GM15510 (cell line): ENCODE results near the gene SPECC1.

Experiments used
- POLR2A ChIP-seq: IDR thresholded peaks from 3 replicates; pipeline ENCODE4 v1.6.1; 2011; ENCODE audit warnings: borderline replicate concordance; ENCODE audit not compliant: insufficient read length; ENCODE audit errors: extremely low read depth

Gene SPECC1

DNA sequence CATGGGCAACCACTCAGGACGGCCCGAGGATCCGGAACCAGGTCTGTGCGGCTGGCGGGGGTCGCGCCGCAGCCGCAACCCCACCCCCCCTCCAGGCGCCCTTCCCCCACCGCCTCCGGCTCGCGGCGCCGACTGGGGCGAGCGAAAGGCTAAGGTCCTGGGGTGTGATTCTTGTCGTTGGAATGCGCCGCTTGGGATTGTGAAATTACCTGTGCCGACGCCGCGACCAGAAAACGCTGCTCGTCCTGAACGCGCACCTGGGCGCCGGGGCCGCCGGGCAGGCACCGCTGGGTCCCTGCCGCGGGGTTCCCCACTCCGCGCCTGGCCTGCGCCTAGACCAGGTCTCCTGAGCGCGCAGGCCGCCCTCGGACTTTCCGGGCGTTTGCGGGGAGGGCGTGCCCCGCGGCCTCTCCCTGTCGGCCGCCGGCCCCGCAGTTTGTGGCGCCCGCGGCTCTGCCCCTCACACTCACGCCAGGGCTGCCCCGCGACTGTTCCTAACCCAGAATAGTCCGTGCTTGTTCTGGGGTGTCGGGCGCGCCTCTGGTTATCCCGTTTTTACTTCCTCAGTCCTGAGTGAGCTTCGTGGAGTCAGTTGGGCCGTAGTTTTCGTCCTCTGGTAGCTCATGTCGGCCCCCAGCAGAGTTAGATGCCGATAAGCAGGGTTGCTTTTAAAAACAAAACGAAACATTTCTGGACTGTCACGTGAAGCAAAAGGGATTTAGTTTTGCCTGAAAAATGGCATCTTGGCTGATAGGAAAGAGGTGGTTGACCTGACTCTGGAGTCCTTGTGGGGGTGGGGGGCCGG, 147.2 kb downstream of the SPECC1 start:
- peak; percentile 28 for TF ChIP-seq POLR2A

DNA sequence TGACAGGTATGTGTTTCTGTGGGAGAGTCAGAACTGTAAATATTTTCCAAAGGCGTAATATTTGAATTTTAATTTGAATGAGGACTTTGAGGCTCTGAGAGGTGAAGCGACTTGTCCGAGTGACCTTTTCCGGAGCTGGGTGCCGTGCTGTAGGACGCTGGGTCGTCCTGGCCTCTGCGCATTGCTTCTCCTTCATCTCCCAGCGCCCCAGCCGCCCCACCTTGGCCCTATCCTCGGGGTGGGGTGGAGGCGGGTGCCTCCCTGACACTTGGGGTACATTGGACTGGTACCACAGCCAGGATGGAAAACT, 147.8 kb downstream of the SPECC1 start:
- TF ChIP-seq POLR2A: no peak

DNA sequence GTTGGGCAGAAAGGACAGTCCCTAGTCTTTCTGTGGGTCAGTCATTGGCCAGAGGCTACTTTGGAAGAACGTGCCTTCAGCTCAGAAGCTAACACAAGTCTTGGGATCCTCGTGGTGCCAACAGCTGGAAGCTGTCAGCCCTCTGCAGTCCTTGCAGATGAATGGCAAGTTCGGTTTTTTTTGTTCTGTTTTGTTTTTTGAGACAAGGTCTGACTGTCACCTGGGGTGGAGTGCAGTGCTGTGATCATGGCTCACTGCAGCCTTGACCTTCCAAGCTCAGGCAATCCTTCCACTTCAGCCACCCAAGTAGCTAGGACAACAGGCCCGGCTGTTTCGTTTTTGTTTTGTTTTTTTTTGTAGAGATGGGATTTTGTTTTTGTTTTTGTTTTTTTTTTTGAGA, 149.4 kb downstream of the SPECC1 start:
- TF ChIP-seq POLR2A: no peak

DNA sequence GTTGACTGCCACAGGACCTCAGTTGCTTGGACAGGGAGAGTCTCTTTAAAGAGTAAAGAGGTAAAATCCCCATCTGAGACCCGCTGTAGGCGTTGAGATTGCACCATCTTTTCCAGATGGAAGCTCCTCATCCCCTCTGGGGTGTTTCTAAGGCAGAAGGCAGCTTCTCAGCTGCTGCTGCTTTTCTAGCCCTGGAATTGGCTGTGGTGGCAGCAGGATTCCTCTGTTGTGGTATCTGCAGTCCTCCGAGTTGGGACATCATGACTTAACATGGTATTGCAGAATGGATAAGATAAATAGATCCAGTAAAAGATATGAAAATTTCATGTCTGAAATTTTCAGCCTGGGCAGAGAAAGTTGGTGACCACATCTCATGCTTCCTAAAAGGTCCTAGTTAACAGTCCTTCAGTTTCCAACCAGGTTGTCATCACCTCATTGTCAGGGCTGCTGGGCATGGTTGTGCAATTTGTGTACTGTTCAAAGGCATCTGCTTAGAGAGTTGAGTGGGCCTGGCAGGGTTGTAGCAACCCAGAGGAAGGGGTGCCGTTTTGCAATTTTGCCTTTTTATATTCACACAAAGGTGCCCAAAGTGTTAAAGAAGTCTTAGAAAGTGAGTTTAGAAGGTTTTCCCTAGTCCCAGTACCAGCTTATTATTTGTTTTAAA, 150.4 kb downstream of the SPECC1 start:
- TF ChIP-seq POLR2A: no peak

DNA sequence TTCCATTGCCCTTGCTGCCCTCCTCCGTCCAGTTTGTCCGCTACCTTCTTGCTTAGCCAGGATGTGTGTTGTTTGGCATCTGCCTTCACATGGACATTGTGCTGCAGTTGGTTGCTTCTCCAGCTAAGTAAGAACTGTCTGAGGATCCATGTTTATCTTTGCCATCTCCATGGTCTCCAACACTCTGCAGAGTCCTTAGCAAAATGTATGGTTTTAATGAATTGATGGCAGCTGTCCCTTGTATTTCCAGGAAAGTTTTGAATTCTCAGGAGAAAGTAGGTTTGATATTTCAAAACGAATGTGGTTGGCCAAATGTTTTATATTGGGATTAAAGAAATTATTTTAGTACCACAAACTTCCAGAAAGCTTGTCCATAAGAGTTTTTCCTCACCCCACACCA, 160.9 kb downstream of the SPECC1 start:
- no peak for TF ChIP-seq POLR2A

DNA sequence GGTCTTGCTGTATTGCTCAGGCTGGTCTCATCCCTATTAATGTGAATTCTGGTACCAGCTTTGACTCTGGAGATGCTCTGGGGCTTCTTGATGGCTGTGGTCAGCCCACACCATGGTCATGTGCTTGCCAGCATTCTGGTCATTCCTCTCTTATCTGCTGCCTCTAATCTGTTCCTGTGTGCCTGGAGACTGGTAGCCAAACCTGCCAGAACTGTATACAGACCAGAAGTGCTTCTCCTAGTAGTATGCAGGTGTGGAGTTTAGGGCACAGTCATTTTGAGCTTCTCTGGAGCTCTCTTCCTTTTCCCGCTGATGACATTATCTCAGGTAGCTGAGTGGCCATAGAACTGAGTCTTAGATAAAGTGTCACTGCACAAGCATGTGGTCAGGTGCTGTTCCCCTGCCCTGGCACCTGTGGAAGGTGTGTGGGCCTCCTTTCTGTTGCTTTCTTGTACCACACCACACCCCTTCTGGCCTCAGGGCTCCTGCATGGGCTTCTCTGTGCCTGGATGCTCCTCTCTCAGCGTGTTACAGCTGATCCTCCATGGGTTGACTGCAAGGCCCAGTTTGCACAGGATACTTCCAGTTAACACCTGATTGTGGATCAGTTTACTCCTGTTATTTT, 162.7 kb downstream of the SPECC1 start:
- no peak for TF ChIP-seq POLR2A

DNA sequence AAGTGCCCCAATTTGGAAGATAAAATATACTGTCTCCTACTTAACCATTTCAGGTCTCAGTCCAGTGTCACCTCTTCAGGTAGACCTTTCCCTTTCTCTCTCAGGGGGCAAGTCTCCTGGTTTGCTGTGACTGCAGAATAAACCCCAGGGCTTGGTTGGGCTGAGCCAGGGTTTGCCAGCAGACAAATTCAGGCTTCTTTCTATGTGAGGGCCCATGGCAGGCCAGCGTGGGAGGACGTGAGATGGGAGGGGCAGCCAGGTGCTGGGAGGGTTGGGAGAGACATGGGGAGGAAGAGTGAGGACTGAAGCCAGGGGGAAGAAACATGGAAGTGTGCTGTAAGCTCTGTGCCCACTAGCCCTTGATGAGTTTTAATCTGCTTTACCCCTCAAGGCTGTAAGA, 163.2 kb downstream of the SPECC1 start:
- no peak for TF ChIP-seq POLR2A

DNA sequence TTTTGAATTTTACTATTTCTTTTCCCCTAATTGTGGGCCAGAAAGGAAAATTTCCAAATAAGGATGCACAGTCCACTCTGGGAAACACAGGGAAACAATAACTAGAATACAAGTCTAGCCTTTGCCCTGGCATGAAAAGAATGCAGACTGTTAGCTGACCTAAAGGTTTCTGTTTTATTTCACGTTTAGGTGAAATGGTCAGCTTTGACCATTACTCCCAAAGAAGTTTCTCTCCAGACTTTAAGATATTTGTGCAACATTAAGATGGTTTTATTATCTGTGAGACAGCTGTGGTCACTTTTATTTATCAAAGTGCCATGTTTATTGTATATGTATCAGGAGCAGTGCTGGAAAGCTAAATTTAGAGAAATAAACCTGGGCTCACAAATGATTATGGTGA, 163.9 kb downstream of the SPECC1 start:
- TF ChIP-seq POLR2A: no peak

DNA sequence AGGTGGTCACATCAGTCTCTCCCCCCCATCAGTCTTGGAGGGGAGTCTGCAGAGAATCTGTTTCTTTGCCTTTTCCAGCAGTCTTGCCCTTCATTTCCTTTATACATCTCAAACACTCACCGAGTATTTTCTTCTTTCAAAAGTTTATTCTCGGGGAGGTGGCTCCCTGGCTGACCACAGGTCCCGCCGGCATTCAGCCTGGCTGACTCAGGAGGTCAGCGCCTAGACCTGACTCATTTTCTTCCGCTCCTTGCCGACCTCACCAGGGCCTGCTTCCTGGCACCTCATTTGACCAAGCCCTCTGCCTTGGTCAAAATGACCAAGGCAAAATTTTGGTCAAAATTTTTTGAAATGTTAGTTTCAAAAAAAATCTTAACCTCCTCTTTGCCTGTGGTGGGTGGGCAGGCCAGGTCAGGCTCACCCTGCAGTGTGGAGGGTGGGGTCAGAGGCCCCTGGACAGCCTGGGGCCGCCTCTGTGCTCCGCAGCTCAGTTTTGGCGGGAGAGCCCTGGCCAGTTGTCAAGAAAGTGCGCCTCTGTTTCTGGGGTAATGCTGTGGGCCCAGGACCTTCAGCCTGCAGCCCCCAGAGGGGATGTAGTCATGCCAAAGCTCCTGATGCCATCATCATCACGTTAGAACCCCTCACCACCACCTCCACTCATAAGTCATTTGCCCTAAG, 165.6 kb downstream of the SPECC1 start:
- TF ChIP-seq POLR2A: no peak

DNA sequence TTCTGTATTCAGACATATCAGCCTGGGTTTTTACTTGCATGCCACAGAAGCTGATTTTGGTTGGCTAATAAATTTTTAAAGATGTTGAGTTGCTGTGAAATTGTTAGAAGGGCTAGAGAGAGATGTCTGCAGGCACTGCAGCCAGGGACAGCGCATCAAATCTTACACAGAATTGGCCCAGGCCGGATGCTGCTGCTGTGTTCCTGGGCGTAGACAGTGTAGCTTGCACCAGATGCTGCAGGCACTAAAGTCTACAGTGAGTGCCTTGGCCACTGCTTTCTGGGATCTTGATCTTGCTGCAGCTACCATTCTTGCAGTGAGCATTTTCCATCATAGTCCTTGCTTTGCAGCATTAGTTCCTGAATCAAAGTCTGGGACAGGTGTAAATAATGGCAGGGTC, 169.9 kb downstream of the SPECC1 start:
- no peak for TF ChIP-seq POLR2A

DNA sequence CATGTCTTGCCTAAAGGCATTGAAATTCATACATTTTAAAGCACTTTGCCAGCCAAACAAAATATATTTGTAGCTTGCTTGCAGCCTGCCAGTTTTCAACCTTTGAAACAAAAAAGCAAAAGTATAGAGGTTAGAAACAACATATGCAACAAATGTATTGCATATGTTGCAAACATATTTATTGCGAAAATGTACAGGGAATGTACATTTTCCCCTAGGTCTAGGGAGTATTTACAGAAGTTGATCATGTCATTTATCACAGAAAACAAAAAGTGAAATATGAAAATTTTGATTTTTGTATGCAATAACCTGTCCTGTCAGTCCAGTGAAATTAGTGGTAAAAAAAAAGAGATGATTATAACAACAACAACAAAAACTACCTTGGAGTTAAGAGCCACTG, 171.5 kb downstream of the SPECC1 start:
- TF ChIP-seq POLR2A: no peak

DNA sequence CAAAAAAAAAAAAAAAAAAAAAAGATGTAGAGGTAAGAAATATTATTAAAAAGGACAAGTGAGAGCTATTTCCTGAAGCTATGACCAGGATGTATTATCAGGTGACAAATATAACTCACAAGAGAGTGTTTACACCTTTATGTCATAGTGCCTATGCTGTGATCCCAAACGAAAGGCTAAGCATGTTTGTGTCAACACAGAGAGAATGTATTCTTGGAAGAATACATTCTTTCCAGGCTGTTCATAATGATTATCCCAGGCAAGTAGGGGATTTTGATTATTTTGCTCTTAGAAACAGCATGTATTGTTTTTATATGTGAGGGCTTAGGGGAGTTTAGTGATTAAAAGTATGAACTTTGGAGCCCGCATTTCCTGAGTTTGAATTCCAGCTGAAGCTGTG, 175.0 kb downstream of the SPECC1 start:
- no peak for TF ChIP-seq POLR2A

DNA sequence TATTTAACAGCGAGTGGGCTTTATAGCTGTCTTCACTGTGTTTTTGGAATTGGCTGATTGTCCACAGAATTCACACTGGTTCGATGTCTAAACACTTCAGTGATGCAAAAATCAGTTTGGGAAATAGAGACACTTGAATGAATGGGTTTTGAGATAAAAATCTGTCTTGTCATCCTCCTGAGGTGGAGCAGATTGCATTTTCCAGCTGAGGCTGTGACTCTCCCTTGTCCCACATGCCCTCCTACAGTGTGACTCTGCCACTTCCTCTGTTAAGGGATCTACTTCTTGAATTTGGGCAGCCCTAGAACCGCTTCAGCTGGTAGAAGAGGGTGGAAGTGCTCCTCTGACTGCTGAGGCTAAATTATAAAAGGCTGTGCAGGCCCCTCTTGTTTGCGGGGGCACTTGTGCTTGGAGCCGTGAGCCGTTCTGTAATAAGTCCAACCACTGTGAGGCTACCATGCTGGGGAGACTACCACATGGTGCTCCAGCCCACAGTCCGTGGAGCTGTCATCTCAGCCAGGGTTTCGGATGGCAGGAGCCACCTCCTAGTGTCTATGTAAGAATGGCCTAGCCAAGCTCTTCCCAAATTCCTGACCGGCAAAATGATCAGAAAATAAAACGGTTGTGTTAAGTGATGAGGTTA, 175.9 kb downstream of the SPECC1 start:
- no peak for TF ChIP-seq POLR2A

DNA sequence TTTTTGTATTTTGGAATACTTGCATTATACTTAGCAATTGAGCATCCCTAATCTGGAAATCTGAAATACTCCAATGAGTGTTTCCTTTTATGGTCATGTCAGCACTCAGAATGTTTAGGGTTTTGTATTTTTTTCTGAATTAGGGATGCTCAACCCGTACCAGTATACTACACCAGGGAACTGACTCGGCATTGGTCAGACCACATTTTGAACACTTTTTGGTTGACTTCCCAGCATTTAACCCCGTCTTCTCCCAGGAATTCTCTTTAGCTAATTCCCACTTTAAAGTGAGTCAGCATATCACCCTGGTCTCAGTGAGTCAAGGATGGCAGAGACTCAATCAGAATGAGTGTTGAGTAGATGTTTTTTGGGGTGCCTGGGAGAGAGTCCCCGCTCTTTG, 177.9 kb downstream of the SPECC1 start:
- TF ChIP-seq POLR2A: no peak

DNA sequence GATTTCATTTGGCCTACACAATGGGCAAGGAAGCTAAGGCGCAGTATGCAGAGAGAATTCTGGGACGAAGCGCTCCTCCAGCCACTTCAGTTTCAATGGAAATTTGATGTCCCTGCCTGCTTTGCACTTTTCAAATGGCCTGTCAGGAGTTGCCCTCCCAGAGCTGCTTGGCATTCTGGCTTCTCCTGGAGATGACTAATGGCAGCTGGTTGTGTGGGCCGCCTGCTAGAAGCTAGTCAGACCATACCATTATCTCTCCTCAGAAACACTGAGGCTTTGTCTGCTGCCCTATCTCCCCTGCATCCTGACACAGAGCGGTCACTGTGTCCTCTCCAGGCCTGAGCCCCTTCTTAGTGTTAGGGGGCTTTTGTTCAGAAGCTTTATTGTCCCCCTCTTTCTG, 180.1 kb downstream of the SPECC1 start:
- TF ChIP-seq POLR2A: no peak
